GM10248 (cell line): ENCODE results near the gene PPP3CB.

Experiments
- CTCF ChIA-PET: fragments of 300-600 bp; sonication (Branson Sonifier 250); formaldehyde crosslinking; extraction: SDS; loops from one replicate; lab custom pipeline; 2021; ENCODE audit warnings: antibody characterized with exemption; lab: Yijun Ruan, JAX
- POLR2A ChIA-PET: fragments of 350-650 bp; sonication (Branson Sonifier 250); formaldehyde crosslinking; extraction: SDS; loops from one replicate; lab custom pipeline; 2020; ENCODE audit warnings: antibody characterized with exemption; lab: Yijun Ruan, JAX
- DNase-seq: peaks from one replicate; pipeline ENCODE4 v3.0.0; 2012; ENCODE audit errors: extremely low spot score
- TF ChIP-seq, protein P1 (sequence below): IDR thresholded peaks from 2 replicates; pipeline ENCODE4 v1.5.1; 2012; ENCODE audit warnings: mild to moderate bottlenecking, low read depth; ENCODE audit errors: extremely low read depth, missing control alignments, control extremely low read depth

PPP3CB gene

DNA sequence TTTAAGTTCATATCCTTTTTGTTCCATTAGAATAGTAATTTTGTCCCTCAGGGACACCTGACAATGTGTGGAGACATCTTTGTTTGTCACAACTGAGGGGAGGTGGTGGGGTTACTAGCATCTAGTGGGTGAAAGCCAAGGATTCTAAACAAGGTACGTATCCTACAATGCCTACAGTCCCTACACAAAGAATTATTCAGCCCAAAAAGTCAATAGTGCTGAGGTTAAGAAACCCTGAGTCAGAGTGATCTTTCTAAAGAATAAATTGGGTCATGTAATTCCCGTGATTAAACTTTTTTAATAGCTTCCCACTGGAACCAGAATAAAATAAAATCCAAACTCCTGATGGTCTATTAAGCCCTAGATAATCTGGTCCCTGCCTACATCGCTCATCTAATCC, 79.3 kb downstream of the PPP3CB start:
- no peak for DNase-seq
- ChIA-PET CTCF (no interaction called here), POLR2A (no interaction called here)
- TF ChIP-seq, protein P1, sequence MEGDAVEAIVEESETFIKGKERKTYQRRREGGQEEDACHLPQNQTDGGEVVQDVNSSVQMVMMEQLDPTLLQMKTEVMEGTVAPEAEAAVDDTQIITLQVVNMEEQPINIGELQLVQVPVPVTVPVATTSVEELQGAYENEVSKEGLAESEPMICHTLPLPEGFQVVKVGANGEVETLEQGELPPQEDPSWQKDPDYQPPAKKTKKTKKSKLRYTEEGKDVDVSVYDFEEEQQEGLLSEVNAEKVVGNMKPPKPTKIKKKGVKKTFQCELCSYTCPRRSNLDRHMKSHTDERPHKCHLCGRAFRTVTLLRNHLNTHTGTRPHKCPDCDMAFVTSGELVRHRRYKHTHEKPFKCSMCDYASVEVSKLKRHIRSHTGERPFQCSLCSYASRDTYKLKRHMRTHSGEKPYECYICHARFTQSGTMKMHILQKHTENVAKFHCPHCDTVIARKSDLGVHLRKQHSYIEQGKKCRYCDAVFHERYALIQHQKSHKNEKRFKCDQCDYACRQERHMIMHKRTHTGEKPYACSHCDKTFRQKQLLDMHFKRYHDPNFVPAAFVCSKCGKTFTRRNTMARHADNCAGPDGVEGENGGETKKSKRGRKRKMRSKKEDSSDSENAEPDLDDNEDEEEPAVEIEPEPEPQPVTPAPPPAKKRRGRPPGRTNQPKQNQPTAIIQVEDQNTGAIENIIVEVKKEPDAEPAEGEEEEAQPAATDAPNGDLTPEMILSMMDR, result no peak

DNA sequence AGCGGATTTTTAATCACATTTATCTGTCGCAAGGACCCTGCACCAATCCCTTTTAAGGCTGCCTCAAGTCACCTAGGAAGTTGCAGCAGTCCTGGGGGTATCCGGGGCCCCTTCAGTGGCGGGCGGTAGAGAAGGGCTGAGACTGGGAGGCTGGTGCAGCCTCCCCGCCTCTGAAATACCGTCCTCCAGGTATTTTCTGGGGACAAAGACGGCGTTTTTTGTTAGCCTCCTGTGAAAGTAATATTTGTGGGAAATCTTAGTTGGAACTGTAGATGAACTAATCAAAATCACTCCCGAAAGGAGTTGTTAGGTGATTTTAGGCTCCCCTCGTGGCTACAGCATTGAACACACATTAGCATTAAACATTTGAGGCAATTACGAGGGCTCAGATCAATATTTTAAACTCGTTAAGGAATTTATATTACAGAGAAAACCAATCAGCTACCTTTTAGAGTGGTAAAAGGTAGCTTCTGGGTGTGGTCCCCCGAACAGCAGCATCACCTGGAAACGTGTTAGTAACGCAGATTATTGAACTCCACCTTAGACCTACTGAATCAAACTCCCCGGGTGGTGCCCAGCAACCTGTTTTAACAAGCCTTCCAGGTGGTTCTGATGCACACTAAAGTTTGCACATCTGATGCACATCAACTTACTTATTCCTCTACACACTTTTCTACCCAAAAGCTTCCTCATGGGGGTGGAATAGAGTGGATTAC, 81.4 kb downstream of the PPP3CB start:
- ChIA-PET CTCF (no interaction called here), POLR2A (no interaction called here)
- no peak for DNase-seq
- TF ChIP-seq, protein P1, result no peak

DNA sequence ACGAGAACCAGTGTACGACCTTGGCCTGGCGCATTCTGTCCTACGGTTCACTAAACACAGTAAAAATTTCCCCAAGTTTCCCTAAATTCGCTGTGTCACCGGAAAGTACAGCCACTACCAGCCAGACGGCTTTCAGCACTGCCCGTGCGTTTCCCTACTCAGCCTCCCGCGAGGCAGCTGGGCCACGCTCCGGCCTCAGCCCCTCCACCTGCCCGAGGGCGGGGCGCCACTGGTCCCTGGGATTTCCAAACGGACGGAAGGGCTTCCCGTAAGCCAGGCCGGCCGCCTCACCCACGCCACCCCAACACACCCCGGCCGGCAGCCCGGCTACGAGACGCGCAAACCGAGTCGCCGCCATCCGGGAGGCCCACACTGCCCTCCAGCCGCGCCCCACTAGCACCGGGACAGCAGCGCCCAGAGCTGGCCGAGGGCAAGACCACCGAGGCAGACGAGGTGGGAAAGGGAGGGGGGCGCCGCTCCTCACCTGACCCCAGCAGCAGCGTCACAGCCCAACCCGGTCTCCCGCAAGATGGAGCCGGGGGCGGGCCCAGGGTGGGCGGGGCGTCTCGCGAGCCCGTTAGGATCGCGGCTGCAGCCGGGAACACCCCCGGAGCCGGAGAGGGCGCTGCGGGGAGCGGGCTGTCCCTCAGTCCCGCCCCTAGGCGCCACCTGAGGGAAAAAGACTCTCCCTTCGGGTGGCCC, 82.1 kb downstream of the PPP3CB start, which contains the start of gene ANXA7:
Gene ANXA7 (minus strand): TSS at position 531 of the 702 bp plus-strand sequence. CDS start 13,202 bp downstream, outside the sequence.
- ChIA-PET POLR2A (interaction anchor here (0.7 kb wide), 1 partner anchor 150 kb away, joined by 3 read pairs; no protein-coding TSS in a partner anchor), CTCF (interaction anchor here (0.6 to 1.5 kb wide), 3 partner anchors 12 to 167 kb away, joined by 3 to 5 read pairs (median 3); partner anchors contain the start of gene DNAJC9)
- TF ChIP-seq, protein P1, result no peak
- DNase-seq, result peak; percentile 99

DNA sequence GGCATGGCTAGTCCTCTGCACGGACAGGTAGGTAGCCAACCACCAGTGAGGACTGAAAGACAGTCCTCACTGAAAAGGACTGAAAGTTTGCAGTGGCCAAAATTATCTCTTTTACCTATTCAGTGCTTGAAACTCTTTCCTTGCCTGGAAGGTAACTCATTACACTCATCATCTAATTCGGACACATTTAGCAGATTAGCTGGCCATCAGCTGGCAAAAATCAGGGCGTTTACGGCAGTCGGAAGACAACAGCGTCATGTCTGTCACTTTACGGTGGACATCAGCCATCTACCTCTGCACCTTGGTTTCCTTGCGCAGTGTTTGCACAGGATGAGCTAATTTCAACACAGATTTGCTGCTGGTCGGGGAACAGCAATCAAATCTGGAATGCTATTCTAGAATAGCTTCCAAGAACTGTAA, 82.7 kb downstream of the PPP3CB start:
- ChIA-PET POLR2A (interaction anchor here (0.7 kb wide), 2 partner anchors 17 to 149 kb away, joined by 3 to 8 read pairs; no protein-coding TSS in a partner anchor), CTCF (interaction anchor here (0.6 to 1.5 kb wide), 3 partner anchors 11 to 166 kb away, joined by 3 to 5 read pairs (median 3); partner anchors contain the start of gene DNAJC9)
- TF ChIP-seq, protein P1, result no peak
- peak; percentile 65 for DNase-seq

DNA sequence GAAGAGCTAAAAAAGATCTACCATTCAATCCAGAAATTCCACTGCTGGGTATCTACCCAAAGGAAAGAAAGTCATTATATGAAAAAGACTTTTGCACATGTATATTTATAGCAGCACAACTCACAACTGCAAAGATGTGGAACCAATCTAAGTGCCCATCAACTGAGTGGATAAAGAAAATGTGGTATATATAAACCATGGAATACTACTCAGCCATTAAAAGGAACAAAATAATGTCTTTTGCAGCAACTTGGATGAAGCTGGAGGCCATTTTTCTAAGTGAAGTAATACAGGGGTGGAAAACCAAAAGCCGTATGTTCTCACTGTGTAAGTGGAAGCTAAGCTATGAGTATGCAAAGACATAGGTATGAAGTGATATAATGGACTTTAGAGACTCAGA, 84.9 kb downstream of the PPP3CB start:
- TF ChIP-seq, protein P1, result no peak
- DNase-seq, result no peak
- POLR2A ChIA-PET, result no interaction called here
- CTCF ChIA-PET, result no interaction called here

DNA sequence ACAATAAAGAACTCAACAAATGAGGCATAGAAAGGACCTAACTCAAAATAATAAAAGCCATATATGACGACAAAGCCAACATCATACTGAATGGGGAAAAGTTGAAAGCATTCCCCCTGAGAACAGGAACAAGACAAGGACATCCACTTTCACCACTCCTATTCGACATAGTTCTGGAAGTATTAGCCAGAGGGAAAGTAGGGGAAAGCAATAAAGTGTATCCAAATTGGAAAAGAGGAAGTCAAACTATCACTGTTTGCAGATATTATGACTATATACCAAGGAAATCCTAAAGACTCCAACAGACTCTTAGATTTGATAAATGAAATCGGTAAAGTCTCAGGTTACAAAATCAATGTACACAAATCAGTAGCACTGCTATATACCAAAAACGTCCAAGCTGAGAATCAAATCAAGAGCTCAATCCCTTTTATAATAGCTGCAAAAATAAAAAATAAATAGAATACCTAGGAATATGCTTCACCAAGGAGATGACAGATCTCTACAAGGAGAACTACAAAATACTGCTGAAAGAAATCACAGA, 86.8 kb downstream of the PPP3CB start:
- POLR2A ChIA-PET, result no interaction called here
- TF ChIP-seq, protein P1, result no peak
- CTCF ChIA-PET, result no interaction called here
- no peak for DNase-seq
